ENCODE data around the gene TOLLIP.
"Not testable (repeated sequence)": the region's sequence is repeated elsewhere in the genome, so short reads cannot be mapped to it uniquely, and the experiment has no call there.

Gene TOLLIP

DNA sequence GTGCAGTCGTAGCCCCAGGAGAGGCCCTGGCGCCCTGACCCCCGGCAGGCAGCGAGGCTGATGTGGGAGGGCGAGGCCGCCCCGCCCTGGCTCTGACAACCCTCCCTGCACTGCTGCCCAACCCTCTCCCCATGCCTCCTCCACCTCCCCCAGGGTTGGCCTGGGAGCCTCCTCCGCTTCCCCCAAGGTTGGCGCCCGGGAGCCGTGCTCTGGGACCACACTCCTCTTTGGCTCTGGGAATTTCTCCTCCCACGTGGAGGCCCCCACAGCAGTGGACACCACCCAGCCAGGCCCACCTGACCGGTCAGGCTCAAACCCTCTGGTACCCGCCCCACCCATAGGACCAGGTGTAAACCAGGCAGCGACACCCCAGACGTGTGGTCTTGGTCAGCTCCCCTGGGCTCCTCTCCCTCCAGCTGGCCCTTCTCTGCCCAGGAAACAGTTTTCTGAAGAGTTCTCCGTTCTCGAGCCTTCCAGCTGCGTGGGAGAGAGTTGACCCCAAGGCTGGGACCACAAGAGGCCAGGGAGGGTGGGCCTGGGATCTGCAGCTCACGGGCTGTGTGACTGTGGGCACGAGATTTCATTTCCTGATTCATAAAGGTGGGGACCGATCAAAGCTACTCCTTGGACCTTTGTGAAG, 40.8 kb upstream of the TOLLIP start:
- Histone ChIP-seq H3K9me3 (ENCODE audit: control insufficient read depth in 2 of 2, low read length in 2 of 2) (no peaks in the 10 kb centered on the region), H3K4me1 (ENCODE audit: control insufficient read depth in 2 of 2, insufficient read depth in 2 of 2, low read length in 2 of 2) (no peaks in the 10 kb centered on the region), H3K27me3 (ENCODE audit: control insufficient read depth in 2 of 2, insufficient read depth in 2 of 2, low read length in 2 of 2) (peaks cover 0 to 6% of the 10 kb centered on the region in 2 donors), H3K9ac (ENCODE audit: low read depth in 1 of 2, low read length in 2 of 2) (no peak overlapping the region), H3K36me3 (ENCODE audit: control insufficient read depth in 2 of 2, insufficient read depth in 2 of 2, low read length in 2 of 2) (no peaks in the 10 kb centered on the region), H3K27ac (ENCODE audit: low read depth in 2 of 2, low read length in 2 of 2) (no peak overlapping the region), H3K4me3 (ENCODE audit: low read length in 2 of 2) (no peak overlapping the region)

- Histone ChIP-seq H3K9me3 (ENCODE audit: control insufficient read depth in 2 of 2, low read length in 2 of 2) (no peaks in the 10 kb centered on the region), H3K27ac (ENCODE audit: low read depth in 2 of 2, low read length in 2 of 2) (no peak overlapping the region), H3K9ac (ENCODE audit: low read depth in 1 of 2, low read length in 2 of 2) (no peak overlapping the region), H3K36me3 (ENCODE audit: control insufficient read depth in 2 of 2, insufficient read depth in 2 of 2, low read length in 2 of 2) (no peaks in the 10 kb centered on the region), H3K4me3 (ENCODE audit: low read length in 2 of 2) (no peak overlapping the region), H3K27me3 (ENCODE audit: control insufficient read depth in 2 of 2, insufficient read depth in 2 of 2, low read length in 2 of 2) (peaks cover 0 to 6% of the 10 kb centered on the region in 2 donors), H3K4me1 (ENCODE audit: control insufficient read depth in 2 of 2, insufficient read depth in 2 of 2, low read length in 2 of 2) (no peaks in the 10 kb centered on the region)
These were observed 40.1 kb upstream of the TOLLIP start for GRCh38 chr11:1349327-1350041.

- no peaks in the 10 kb centered on the region for H3K36me3 ChIP-seq (ENCODE audit: control insufficient read depth in 2 of 2, insufficient read depth in 2 of 2, low read length in 2 of 2)
- H3K27me3 ChIP-seq (ENCODE audit: control insufficient read depth in 2 of 2, insufficient read depth in 2 of 2, low read length in 2 of 2): peaks cover 0 to 4% of the 10 kb centered on the region in 2 donors
- no peaks in the 10 kb centered on the region for H3K4me1 ChIP-seq (ENCODE audit: control insufficient read depth in 2 of 2, insufficient read depth in 2 of 2, low read length in 2 of 2)
- H3K9me3 ChIP-seq (ENCODE audit: control insufficient read depth in 2 of 2, low read length in 2 of 2): no peaks in the 10 kb centered on the region
- H3K9ac ChIP-seq (ENCODE audit: low read depth in 1 of 2, low read length in 2 of 2): no peak overlapping the region
- no peak overlapping the region for H3K4me3 ChIP-seq (ENCODE audit: low read length in 2 of 2)
- no peak overlapping the region for H3K27ac ChIP-seq (ENCODE audit: low read depth in 2 of 2, low read length in 2 of 2)
These were observed 39.4 kb upstream of the TOLLIP start for GRCh38 chr11:1348796-1349326.

- no peak overlapping the region for H3K9ac ChIP-seq (ENCODE audit: low read depth in 1 of 2, low read length in 2 of 2)
- no peak overlapping the region for H3K4me3 ChIP-seq (ENCODE audit: low read length in 2 of 2)
- H3K4me1 ChIP-seq (ENCODE audit: control insufficient read depth in 2 of 2, insufficient read depth in 2 of 2, low read length in 2 of 2): no peaks in the 10 kb centered on the region
- peaks cover 0 to 7% of the 10 kb centered on the region in 2 donors for H3K27me3 ChIP-seq (ENCODE audit: control insufficient read depth in 2 of 2, insufficient read depth in 2 of 2, low read length in 2 of 2)
- H3K27ac ChIP-seq (ENCODE audit: low read depth in 2 of 2, low read length in 2 of 2): no peak overlapping the region
- no peaks in the 10 kb centered on the region for H3K9me3 ChIP-seq (ENCODE audit: control insufficient read depth in 2 of 2, low read length in 2 of 2)
- H3K36me3 ChIP-seq (ENCODE audit: control insufficient read depth in 2 of 2, insufficient read depth in 2 of 2, low read length in 2 of 2): no peaks in the 10 kb centered on the region
These were observed 38.8 kb upstream of the TOLLIP start for GRCh38 chr11:1348146-1348795.

GRCh38 chr11:1347411-1347999, 38.1 kb upstream of the TOLLIP start:
- not testable (repeated sequence) for H3K27ac ChIP-seq (ENCODE audit: low read depth in 2 of 2, low read length in 2 of 2); H3K4me1 ChIP-seq (ENCODE audit: control insufficient read depth in 2 of 2, insufficient read depth in 2 of 2, low read length in 2 of 2); H3K36me3 ChIP-seq (ENCODE audit: control insufficient read depth in 2 of 2, insufficient read depth in 2 of 2, low read length in 2 of 2); H3K9ac ChIP-seq (ENCODE audit: low read depth in 1 of 2, low read length in 2 of 2); H3K4me3 ChIP-seq (ENCODE audit: low read length in 2 of 2); H3K9me3 ChIP-seq (ENCODE audit: control insufficient read depth in 2 of 2, low read length in 2 of 2); H3K27me3 ChIP-seq (ENCODE audit: control insufficient read depth in 2 of 2, insufficient read depth in 2 of 2, low read length in 2 of 2)

- Histone ChIP-seq H3K9ac (ENCODE audit: low read depth in 1 of 2, low read length in 2 of 2) (no peak overlapping the region), H3K36me3 (ENCODE audit: control insufficient read depth in 2 of 2, insufficient read depth in 2 of 2, low read length in 2 of 2) (no peaks in the 10 kb centered on the region), H3K9me3 (ENCODE audit: control insufficient read depth in 2 of 2, low read length in 2 of 2) (no peaks in the 10 kb centered on the region), H3K27me3 (ENCODE audit: control insufficient read depth in 2 of 2, insufficient read depth in 2 of 2, low read length in 2 of 2) (peaks cover 0 to 8% of the 10 kb centered on the region in 2 donors), H3K27ac (ENCODE audit: low read depth in 2 of 2, low read length in 2 of 2) (no peak overlapping the region), H3K4me1 (ENCODE audit: control insufficient read depth in 2 of 2, insufficient read depth in 2 of 2, low read length in 2 of 2) (no peaks in the 10 kb centered on the region), H3K4me3 (ENCODE audit: low read length in 2 of 2) (no peak overlapping the region)
These were observed 37.4 kb upstream of the TOLLIP start for GRCh38 chr11:1346669-1347390.

DNA sequence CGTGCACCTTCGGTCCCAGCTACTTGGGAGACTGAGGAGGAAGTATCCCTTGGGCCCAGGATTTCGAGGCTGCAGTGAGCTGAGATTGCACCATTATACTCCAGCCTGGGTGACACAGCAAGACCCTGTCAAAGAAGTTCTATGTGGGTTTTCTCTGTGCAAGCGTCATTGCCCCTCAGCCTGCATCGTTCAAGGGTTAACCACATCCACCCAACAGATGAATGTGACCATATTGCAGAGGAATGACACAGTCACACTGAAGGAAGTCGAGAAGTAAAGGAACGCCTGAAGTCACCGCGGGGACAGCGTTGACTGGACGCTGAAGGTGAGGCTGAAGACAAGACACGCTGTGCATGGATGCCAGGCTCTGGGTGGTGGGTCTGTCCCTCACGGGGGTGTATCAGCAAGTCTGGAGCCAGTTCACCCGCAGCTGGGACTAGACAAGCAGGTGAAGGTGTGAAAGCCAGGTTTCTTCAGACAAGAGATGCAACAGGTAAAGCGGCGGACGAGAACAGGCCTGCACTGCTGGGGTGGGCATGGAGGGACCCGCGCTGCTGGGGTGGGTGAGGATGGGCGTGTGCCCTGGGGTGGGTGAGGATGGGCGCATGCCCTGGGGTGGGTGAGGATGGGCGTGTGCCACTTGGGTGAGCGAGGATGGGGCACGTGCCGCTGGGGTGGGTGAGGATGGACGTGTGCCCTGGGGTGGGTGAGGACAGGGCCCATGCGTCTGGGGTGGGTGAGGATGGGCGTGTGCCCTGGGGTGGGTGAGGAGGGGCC, 36.5 kb upstream of the TOLLIP start:
- Histone ChIP-seq H3K27me3 (ENCODE audit: control insufficient read depth in 2 of 2, insufficient read depth in 2 of 2, low read length in 2 of 2) (peaks cover 0 to 8% of the 10 kb centered on the region in 2 donors), H3K9ac (ENCODE audit: low read depth in 1 of 2, low read length in 2 of 2) (no peak overlapping the region), H3K4me3 (ENCODE audit: low read length in 2 of 2) (no peak overlapping the region), H3K9me3 (ENCODE audit: control insufficient read depth in 2 of 2, low read length in 2 of 2) (no peaks in the 10 kb centered on the region), H3K36me3 (ENCODE audit: control insufficient read depth in 2 of 2, insufficient read depth in 2 of 2, low read length in 2 of 2) (no peaks in the 10 kb centered on the region), H3K27ac (ENCODE audit: low read depth in 2 of 2, low read length in 2 of 2) (no peak overlapping the region), H3K4me1 (ENCODE audit: control insufficient read depth in 2 of 2, insufficient read depth in 2 of 2, low read length in 2 of 2) (no peaks in the 10 kb centered on the region)

DNA sequence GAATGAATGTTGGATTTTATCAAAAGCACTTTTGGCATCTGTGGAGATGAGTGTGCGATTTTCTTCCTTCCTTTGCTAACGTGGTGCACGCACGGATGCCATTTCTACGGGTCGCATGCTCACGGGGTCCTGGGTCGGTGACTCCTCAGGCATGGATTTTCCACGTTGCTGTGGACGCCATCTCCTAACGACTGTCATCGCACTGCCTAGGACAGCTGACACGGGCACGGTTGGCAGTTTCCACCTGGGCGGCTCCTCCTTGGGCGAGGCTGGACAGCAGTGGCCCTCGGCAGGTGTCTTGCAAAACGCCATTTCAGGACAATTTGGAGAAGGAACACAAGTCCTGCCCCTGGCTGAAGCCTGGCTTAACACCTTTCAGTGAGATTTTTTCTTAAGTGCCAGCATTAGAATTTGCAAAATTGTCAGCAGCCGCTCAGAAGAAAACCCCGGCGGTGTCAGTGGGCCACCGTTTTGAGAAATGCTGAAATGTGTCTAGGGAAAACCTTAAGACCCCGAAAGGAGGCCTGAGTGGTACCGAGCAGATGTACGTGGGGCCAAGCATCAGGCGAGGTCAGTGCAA, 34.7 kb upstream of the TOLLIP start:
- no peak overlapping the region for H3K4me3 ChIP-seq (ENCODE audit: low read length in 2 of 2)
- no peak overlapping the region for H3K9ac ChIP-seq (ENCODE audit: low read depth in 1 of 2, low read length in 2 of 2)
- H3K9me3 ChIP-seq (ENCODE audit: control insufficient read depth in 2 of 2, low read length in 2 of 2): no peaks in the 10 kb centered on the region
- peaks cover 0 to 8% of the 10 kb centered on the region in 2 donors for H3K27me3 ChIP-seq (ENCODE audit: control insufficient read depth in 2 of 2, insufficient read depth in 2 of 2, low read length in 2 of 2)
- H3K27ac ChIP-seq (ENCODE audit: low read depth in 2 of 2, low read length in 2 of 2): no peak overlapping the region
- no peaks in the 10 kb centered on the region for H3K36me3 ChIP-seq (ENCODE audit: control insufficient read depth in 2 of 2, insufficient read depth in 2 of 2, low read length in 2 of 2)
- H3K4me1 ChIP-seq (ENCODE audit: control insufficient read depth in 2 of 2, insufficient read depth in 2 of 2, low read length in 2 of 2): no peaks in the 10 kb centered on the region

Data from mucosa of rectum (tissue), 2 donors.